GM21825 (cell line): Measurements from ENCODE around the gene ABLIM2.
A peak's percentile ranks its signal among the peaks of the same experiment; 100 is the strongest.

ENCODE experiments used
- ATAC-seq: cut with Tn5 transposase; IDR thresholded peaks from one replicate; pipeline ENCODE4 v1.9.1; 2021; ENCODE audit warnings: mild to moderate bottlenecking, moderate library complexity; ENCODE audit not compliant: unreplicated experiment

Gene ABLIM2

GRCh38 chr4:7967501-7968261 lies 190.9 kb downstream of the ABLIM2 start:
- no peak for ATAC-seq

GRCh38 chr4:7967063-7967440 lies 191.6 kb downstream of the ABLIM2 start:
- ATAC-seq = no peak

GRCh38 chr4:7966281-7967062 lies 192.1 kb downstream of the ABLIM2 start:
- no peak for ATAC-seq

GRCh38 chr4:7964890-7965662 lies 193.5 kb downstream of the ABLIM2 start:
- no peak for ATAC-seq

GRCh38 chr4:7964459-7964858 lies 194.2 kb downstream of the ABLIM2 start:
- no peak for ATAC-seq

GRCh38 chr4:7963691-7964090 lies 194.9 kb downstream of the ABLIM2 start:
- ATAC-seq = no peak

GRCh38 chr4:7962609-7963508 lies 195.8 kb downstream of the ABLIM2 start:
- ATAC-seq = no peak

GRCh38 chr4:7960790-7961655 lies 197.6 kb downstream of the ABLIM2 start:
- ATAC-seq = peak; percentile 56

- ATAC-seq = no peak
Observed at GRCh38 chr4:7960017-7960789, 198.4 kb downstream of the ABLIM2 start.

GRCh38 chr4:7959078-7959477 lies 199.5 kb downstream of the ABLIM2 start:
- ATAC-seq = no peak

GRCh38 chr4:7956934-7957656 lies 201.5 kb downstream of the ABLIM2 start:
- ATAC-seq = no peak

GRCh38 chr4:7956270-7956808 lies 202.3 kb downstream of the ABLIM2 start:
- no peak for ATAC-seq

- no peak for ATAC-seq
Observed at GRCh38 chr4:7955393-7955792, 203.2 kb downstream of the ABLIM2 start.

- ATAC-seq = no peak
Observed at GRCh38 chr4:7952615-7953014, 206.0 kb downstream of the ABLIM2 start.

- ATAC-seq = no peak
Observed at GRCh38 chr4:7950301-7951092, 208.1 kb downstream of the ABLIM2 start.

- no peak for ATAC-seq
Observed at GRCh38 chr4:7949759-7950158, 208.9 kb downstream of the ABLIM2 start.

- ATAC-seq = no peak
Observed at GRCh38 chr4:7947927-7948326, 210.7 kb downstream of the ABLIM2 start.
